Spleen (tissue), 7 donors: Measurements from ENCODE around the gene OBSCN.

ENCODE experiments used
- CTCF ChIP-seq, 11 experiments: fragments of 200-600 bp in 7 of 11; fragments of 450-650 bp in 4 of 11; sonication (generic) in 4 of 11; IDR thresholded peaks in 8 of 11; conservative IDR thresholded peaks in 3 of 11; 1 replicate in 7 of 11; 2 replicates in 4 of 11; pipeline versions ENCODE4 v1.4.0 to v1.8.0; 2016 to 2021; ENCODE audit warnings: antibody characterized with exemption in 11 of 11, inconsistent platforms in 4 of 11, mild to moderate bottlenecking in 1 of 11
- POLR2A ChIP-seq, 3 donors: fragments of 450-650 bp; IDR thresholded peaks; one replicate each; pipeline ENCODE4 v1.5.1; 2017; ENCODE audit warnings: antibody characterized with exemption in 3 of 3, mild to moderate bottlenecking in 1 of 3
- donor health status: DM: no; HTN: no; CAD: no; lungs with moderate emphysema.
- donor health status: DM: no; HTN: no; CAD: no.
- donor health status: DM: no; HTN: no; CAD: no.

GRCh38 chr1:228213917-228214808 lies 6.3 kb downstream of the OBSCN start:
- TF ChIP-seq POLR2A (IDR thresholded peaks at IDR 0.05): no peak
- no peak for TF ChIP-seq CTCF (IDR thresholded peaks at IDR 0.05 in 8 of 11, conservative IDR thresholded peaks at IDR 0.05 in 3 of 11)
